Kidney (tissue), 14 donors: Measurements from ENCODE around the gene PPP6R1. TPM values are rescaled to one million over a fixed set of nuclear protein-coding genes. Genes with fewer than 3 reads are reported as not detected.

ENCODE experiments used
- DNase-seq, 5 donors: peaks; one replicate each; pipeline ENCODE4 v3.0.0-alpha.2; 2013 to 2020
- FAIRE-seq: peaks from 2 replicates; lab custom pipeline; 2012; peaks lifted over from hg19 to GRCh38; lab: Jason Lieb, UNC
- H3K27ac ChIP-seq, 2 donors: one replicate each; pipeline ENCODE4 v1.7.0; 2013; ENCODE audit warnings: low read depth in 2 of 2, low read length in 2 of 2, inconsistent platforms in 1 of 2
- H3K27me3 ChIP-seq: one replicate; pipeline ENCODE4 v1.7.1; 2013; ENCODE audit warnings: low read length, inconsistent platforms; ENCODE audit not compliant: control insufficient read depth, insufficient read depth
- H3K36me3 ChIP-seq, 3 donors: one replicate each; pipeline versions ENCODE4 v1.7.0 to v1.7.1; 2013; ENCODE audit warnings: low read length in 3 of 3, control low read depth in 1 of 3, inconsistent platforms in 1 of 3; ENCODE audit not compliant: insufficient read depth in 3 of 3, control insufficient read depth in 2 of 3
- H3K4me1 ChIP-seq, 3 donors: one replicate each; pipeline versions ENCODE4 v1.7.0 to v1.7.1; 2013; ENCODE audit warnings: low read length in 3 of 3, inconsistent platforms in 1 of 3, low read depth in 1 of 3; ENCODE audit not compliant: control insufficient read depth in 2 of 3, insufficient read depth in 2 of 3
- H3K4me3 ChIP-seq, 3 donors: one replicate each; pipeline versions ENCODE4 v1.7.0 to v1.8.1; 2013; ENCODE audit warnings: low read length in 3 of 3, control low read depth in 1 of 3, inconsistent platforms in 1 of 3
- H3K9ac ChIP-seq, 3 donors: one replicate each; pipeline versions ENCODE4 v1.7.0 to v1.7.1; 2013; ENCODE audit warnings: low read length in 3 of 3, control low read depth in 1 of 3, inconsistent platforms in 1 of 3
- H3K9me3 ChIP-seq, 3 donors: one replicate each; pipeline versions ENCODE4 v1.7.0 to v1.7.1; 2013; ENCODE audit warnings: low read length in 3 of 3, control low read depth in 1 of 3, inconsistent platforms in 1 of 3; ENCODE audit not compliant: control insufficient read depth in 2 of 3, insufficient read depth in 1 of 3
- CTCF ChIP-seq: IDR thresholded peaks from 3 replicates; pipeline ENCODE4 v1.5.1; 2012; ENCODE audit warnings: mild to moderate bottlenecking, moderate library complexity, borderline replicate concordance; ENCODE audit not compliant: insufficient read depth; ENCODE audit errors: extremely low read depth
- intact Hi-C: fragments of 100-400 bp; cut with DNase I; formaldehyde crosslinking; loops from one replicate; pipeline ENCODE4 v1.11.1; 2022
- polyA plus RNA-seq: library from polyadenylated mRNA; stranded (reverse); fragments of 350-450 nt; fragmentation: Illumina TruSeq; extraction: RNeasy Lipid Tissue Mini Kit (QIAGEN cat#74804); gene quantifications from one replicate; pipeline ENCODE4 v1.2.3, GENCODE V29; 2014; ENCODE audit warnings: low read depth, low replicate concordance; ENCODE audit not compliant: insufficient read depth
- total RNA-seq: library from RNA; stranded (reverse); fragmentation: NEBNext Ultra II Directional; extraction: Animal tissue kit (Norgen Biotek cat#: 25700); gene quantifications from one replicate; pipeline ENCODE4 v1.2.1, GENCODE V29; 2021
- donor health status: control.
- donor health status: control.
- donor health status: control.
- donor health status: control.
- donor health status: control.
- donor health status: DM: yes; HTN: yes; CAD: no.
- donor health status: Normal renal cell carcinoma (clear cell type).

Gene PPP6R1
- total and polyA plus RNA-seq, 2 donors from 2014 or later, result 30.6 to 61.6 TPM

GRCh38 chr19:55199620-55200204 lies 59.1 kb downstream of the PPP6R1 start:
- Histone ChIP-seq H3K9me3 (no peaks in the 10 kb centered on the region), H3K27ac (no peak overlapping the region), H3K4me3 (no peak overlapping the region), H3K36me3 (no peaks in the 10 kb centered on the region), H3K4me1 (no peaks in the 10 kb centered on the region), H3K9ac (no peak overlapping the region), H3K27me3 (no peaks in the 10 kb centered on the region)
- intact Hi-C loops, result no loop called here
- DNase-seq (no peak), FAIRE-seq (no peak)
- TF ChIP-seq CTCF, result no peak

- intact Hi-C loops, result no loop called here
- Histone ChIP-seq H3K27me3 (no peaks in the 10 kb centered on the region), H3K27ac (no peak overlapping the region), H3K9me3 (no peaks in the 10 kb centered on the region), H3K36me3 (no peaks in the 10 kb centered on the region), H3K4me1 (no peaks in the 10 kb centered on the region), H3K9ac (no peak overlapping the region), H3K4me3 (no peak overlapping the region)
- no peak for DNase-seq
- no peak for TF ChIP-seq CTCF
- no peak for FAIRE-seq
Measured at GRCh38 chr19:55198651-55199050, 60.2 kb downstream of the PPP6R1 start.

- Histone ChIP-seq H3K9me3 (no peaks in the 10 kb centered on the region), H3K9ac (no peak overlapping the region), H3K36me3 (no peaks in the 10 kb centered on the region), H3K27me3 (no peaks in the 10 kb centered on the region), H3K4me1 (no peaks in the 10 kb centered on the region), H3K27ac (no peak overlapping the region), H3K4me3 (no peak overlapping the region)
- no peak for TF ChIP-seq CTCF
- DNase-seq (no peak), FAIRE-seq (no peak)
- intact Hi-C loops, result no loop called here
Measured at GRCh38 chr19:55197528-55197927, 61.3 kb downstream of the PPP6R1 start.

- Histone ChIP-seq H3K9me3 (no peaks in the 10 kb centered on the region), H3K36me3 (no peaks in the 10 kb centered on the region), H3K4me1 (no peaks in the 10 kb centered on the region), H3K27ac (no peak overlapping the region), H3K27me3 (no peaks in the 10 kb centered on the region), H3K4me3 (no peak overlapping the region), H3K9ac (no peak overlapping the region)
- TF ChIP-seq CTCF, result no peak
- DNase-seq (no peak), FAIRE-seq (no peak)
- intact Hi-C loops, result no loop called here
Measured at GRCh38 chr19:55196803-55197202, 62.0 kb downstream of the PPP6R1 start.
